Ishikawa (cell line): ENCODE data around the gene GNL2.
A peak's percentile ranks its signal among the peaks of the same experiment; 100 is the strongest.

Source experiments
- CEBPB ChIP-seq: IDR thresholded peaks from 2 replicates; pipeline ENCODE4 v1.6.1; 2012
- CREB1 ChIP-seq: IDR thresholded peaks from 2 replicates; pipeline ENCODE4 v1.6.1; 2012; ENCODE audit warnings: low read depth
- EGR1 ChIP-seq: IDR thresholded peaks from 2 replicates; pipeline ENCODE4 v1.6.1; 2012
- EP300 ChIP-seq: IDR thresholded peaks from 2 replicates; pipeline ENCODE4 v1.6.1; 2012; ENCODE audit warnings: borderline replicate concordance
- FOXM1 ChIP-seq: IDR thresholded peaks from 2 replicates; pipeline ENCODE4 v1.6.1; 2012; ENCODE audit warnings: low read depth, borderline replicate concordance
- MAX ChIP-seq: IDR thresholded peaks from 2 replicates; pipeline ENCODE4 v1.6.1; 2012
- NFIC ChIP-seq: IDR thresholded peaks from 2 replicates; pipeline ENCODE4 v1.6.1; 2012
- RAD21 ChIP-seq: IDR thresholded peaks from 2 replicates; pipeline ENCODE4 v1.6.1; 2012; ENCODE audit warnings: low read depth
- TAF1 ChIP-seq: IDR thresholded peaks from 2 replicates; pipeline ENCODE4 v1.6.1; 2012; ENCODE audit warnings: low read depth, mild to moderate bottlenecking
- TCF12 ChIP-seq: IDR thresholded peaks from 2 replicates; pipeline ENCODE4 v1.6.1; 2012; ENCODE audit warnings: low read depth
- TEAD4 ChIP-seq: IDR thresholded peaks from 2 replicates; pipeline ENCODE4 v1.6.1; 2012
- YY1 ChIP-seq: IDR thresholded peaks from 2 replicates; pipeline ENCODE4 v1.6.1; 2012; ENCODE audit warnings: low read depth
- ZBTB7A ChIP-seq: IDR thresholded peaks from 2 replicates; pipeline ENCODE4 v1.6.1; 2012; ENCODE audit warnings: low read depth
- TF ChIP-seq, protein P1 (sequence below): IDR thresholded peaks from 2 replicates; pipeline ENCODE4 v1.6.1; 2012
- TF ChIP-seq, protein P2 (sequence below): IDR thresholded peaks from 2 replicates; pipeline ENCODE4 v1.6.1; 2012; ENCODE audit warnings: low read depth, mild to moderate bottlenecking

The GNL2 gene

GRCh38 chr1:37595440-37596181, at the start of gene GNL2:
GNL2 (minus strand) TSS chr1:37595937; CDS start chr1:37595822, 115 bp downstream.
- TF ChIP-seq EGR1 (peak; percentile 66), MAX (peak; percentile 98), CREB1 (peak; percentile 81), TAF1 (no peak)
- TF ChIP-seq, protein P1, sequence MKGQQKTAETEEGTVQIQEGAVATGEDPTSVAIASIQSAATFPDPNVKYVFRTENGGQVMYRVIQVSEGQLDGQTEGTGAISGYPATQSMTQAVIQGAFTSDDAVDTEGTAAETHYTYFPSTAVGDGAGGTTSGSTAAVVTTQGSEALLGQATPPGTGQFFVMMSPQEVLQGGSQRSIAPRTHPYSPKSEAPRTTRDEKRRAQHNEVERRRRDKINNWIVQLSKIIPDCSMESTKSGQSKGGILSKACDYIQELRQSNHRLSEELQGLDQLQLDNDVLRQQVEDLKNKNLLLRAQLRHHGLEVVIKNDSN, result peak; percentile 97

- TF ChIP-seq, protein P1, result no peak
- TF ChIP-seq CREB1, result no peak
- TF ChIP-seq EP300, result no peak
- TF ChIP-seq TCF12, result no peak
- TF ChIP-seq TAF1, result no peak
- TF ChIP-seq TEAD4, result no peak
- TF ChIP-seq, protein P2, sequence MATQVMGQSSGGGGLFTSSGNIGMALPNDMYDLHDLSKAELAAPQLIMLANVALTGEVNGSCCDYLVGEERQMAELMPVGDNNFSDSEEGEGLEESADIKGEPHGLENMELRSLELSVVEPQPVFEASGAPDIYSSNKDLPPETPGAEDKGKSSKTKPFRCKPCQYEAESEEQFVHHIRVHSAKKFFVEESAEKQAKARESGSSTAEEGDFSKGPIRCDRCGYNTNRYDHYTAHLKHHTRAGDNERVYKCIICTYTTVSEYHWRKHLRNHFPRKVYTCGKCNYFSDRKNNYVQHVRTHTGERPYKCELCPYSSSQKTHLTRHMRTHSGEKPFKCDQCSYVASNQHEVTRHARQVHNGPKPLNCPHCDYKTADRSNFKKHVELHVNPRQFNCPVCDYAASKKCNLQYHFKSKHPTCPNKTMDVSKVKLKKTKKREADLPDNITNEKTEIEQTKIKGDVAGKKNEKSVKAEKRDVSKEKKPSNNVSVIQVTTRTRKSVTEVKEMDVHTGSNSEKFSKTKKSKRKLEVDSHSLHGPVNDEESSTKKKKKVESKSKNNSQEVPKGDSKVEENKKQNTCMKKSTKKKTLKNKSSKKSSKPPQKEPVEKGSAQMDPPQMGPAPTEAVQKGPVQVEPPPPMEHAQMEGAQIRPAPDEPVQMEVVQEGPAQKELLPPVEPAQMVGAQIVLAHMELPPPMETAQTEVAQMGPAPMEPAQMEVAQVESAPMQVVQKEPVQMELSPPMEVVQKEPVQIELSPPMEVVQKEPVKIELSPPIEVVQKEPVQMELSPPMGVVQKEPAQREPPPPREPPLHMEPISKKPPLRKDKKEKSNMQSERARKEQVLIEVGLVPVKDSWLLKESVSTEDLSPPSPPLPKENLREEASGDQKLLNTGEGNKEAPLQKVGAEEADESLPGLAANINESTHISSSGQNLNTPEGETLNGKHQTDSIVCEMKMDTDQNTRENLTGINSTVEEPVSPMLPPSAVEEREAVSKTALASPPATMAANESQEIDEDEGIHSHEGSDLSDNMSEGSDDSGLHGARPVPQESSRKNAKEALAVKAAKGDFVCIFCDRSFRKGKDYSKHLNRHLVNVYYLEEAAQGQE, result no peak
- TF ChIP-seq CEBPB, result no peak
- TF ChIP-seq YY1, result no peak
- no peak for TF ChIP-seq NFIC
These were observed 45.3 kb upstream of the GNL2 start for GRCh38 chr1:37641059-37641458.

DNA sequence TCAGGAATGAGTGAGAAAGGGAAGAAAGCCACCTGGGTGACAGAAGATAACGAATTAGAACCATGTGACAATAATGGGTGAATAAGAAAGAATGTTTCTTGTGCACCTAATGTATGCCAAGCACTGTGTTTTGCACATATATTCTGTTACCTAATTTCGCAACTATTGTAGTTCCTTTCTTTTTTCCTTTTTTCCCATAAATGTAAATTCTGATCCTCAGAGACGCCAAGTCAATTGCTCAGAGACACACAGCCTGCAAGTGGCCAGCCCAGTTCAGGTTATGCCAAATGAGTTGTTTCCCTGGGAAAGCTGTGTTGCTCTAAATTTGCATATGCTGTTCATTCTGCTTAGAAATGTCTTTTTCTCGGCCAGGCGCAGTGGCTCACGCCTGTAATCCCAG, 40.7 kb upstream of the GNL2 start:
- TF ChIP-seq EP300, result no peak
- no peak for TF ChIP-seq NFIC
- TF ChIP-seq RAD21, result no peak
- no peak for TF ChIP-seq CREB1
- TF ChIP-seq TEAD4, result no peak
- TF ChIP-seq, protein P2, result no peak
- TF ChIP-seq, protein P1, result no peak
- TF ChIP-seq CEBPB, result no peak
- no peak for TF ChIP-seq ZBTB7A
- no peak for TF ChIP-seq YY1
- TF ChIP-seq TCF12, result no peak
- TF ChIP-seq FOXM1, result no peak
- TF ChIP-seq MAX, result no peak
- TF ChIP-seq EGR1, result no peak
- TF ChIP-seq TAF1, result no peak

- TF ChIP-seq RAD21 (no peak), MAX (no peak), TEAD4 (no peak), CEBPB (no peak), TCF12 (no peak), ZBTB7A (no peak), CREB1 (no peak), YY1 (no peak)
- TF ChIP-seq, protein P1, result no peak
These were observed 39.5 kb upstream of the GNL2 start for GRCh38 chr1:37634992-37635902.
